Natural killer cell (primary cell): ENCODE data around the gene LYSMD1. TPM values are rescaled to one million over a fixed set of nuclear protein-coding genes. Genes with fewer than 3 reads are reported as not detected.

Experiments used
- ATAC-seq, 3 donors: fragments of 150-1000 bp in 2 of 3; fragments of 200-7000 bp in 1 of 3; cut with Tn5 transposase; 1 replicate in 1 of 3; 2 replicates in 2 of 3; pipeline ENCODE4 v1.10.0; 2021; ENCODE audit warnings: mild to moderate bottlenecking in 2 of 3, moderate library complexity in 2 of 3
- DNase-seq, 2 donors: peaks; one replicate each; pipeline versions ENCODE4 v3.0.0 to v3.0.0-alpha.2; 2013 to 2021; ENCODE audit warnings: mixed read lengths in 1 of 2
- H3K27ac ChIP-seq: one replicate; pipeline ENCODE4 v1.5.1; 2013; ENCODE audit warnings: mild to moderate bottlenecking, low read length
- H3K27me3 ChIP-seq: one replicate; pipeline ENCODE4 v1.6.1; 2013; ENCODE audit warnings: low read length; ENCODE audit not compliant: control insufficient read depth, insufficient read depth
- H3K36me3 ChIP-seq: one replicate; pipeline ENCODE4 v1.6.1; 2013; ENCODE audit warnings: low read length; ENCODE audit not compliant: control insufficient read depth, insufficient read depth
- H3K4me1 ChIP-seq: one replicate; pipeline ENCODE4 v1.6.1; 2013; ENCODE audit warnings: low read length; ENCODE audit not compliant: control insufficient read depth, insufficient read depth
- H3K4me3 ChIP-seq: one replicate; pipeline ENCODE4 v1.5.1; 2013; ENCODE audit warnings: low read length
- H3K9me3 ChIP-seq: one replicate; pipeline ENCODE4 v1.6.1; 2013; ENCODE audit warnings: low read length; ENCODE audit not compliant: control insufficient read depth, insufficient read depth
- H3K27ac Mint-ChIP-seq, 2 donors: one replicate each; pipeline ENCODE4 v1.8.0; 2022; ENCODE audit warnings: mild to moderate bottlenecking in 2 of 2, mixed read lengths in 2 of 2, moderate library complexity in 1 of 2
- H3K27me3 Mint-ChIP-seq, 2 donors: one replicate each; pipeline ENCODE4 v1.8.0; 2022; ENCODE audit warnings: low read depth in 2 of 2, mixed read lengths in 2 of 2
- H3K36me3 Mint-ChIP-seq: one replicate; pipeline ENCODE4 v1.8.0; 2022; ENCODE audit warnings: mixed read lengths
- H3K4me1 Mint-ChIP-seq, 2 donors: one replicate each; pipeline ENCODE4 v1.8.0; 2022; ENCODE audit warnings: mixed read lengths in 2 of 2
- H3K4me3 Mint-ChIP-seq: one replicate; pipeline ENCODE4 v1.8.0; 2022; ENCODE audit warnings: mild to moderate bottlenecking, moderate library complexity, mixed read lengths
- H3K9me3 Mint-ChIP-seq, 2 donors: one replicate each; pipeline ENCODE4 v1.8.0; 2022; ENCODE audit warnings: mixed read lengths in 2 of 2
- CTCF ChIP-seq: fragments of 200-600 bp; IDR thresholded peaks from one replicate; pipeline ENCODE4 v1.8.0; 2022; ENCODE audit warnings: antibody characterized with exemption
- WGBS: methylation state at CpG from one replicate; pipeline ENCODE4 v1.1.7; 2013; ENCODE audit warnings: missing lambda C conversion rate; ENCODE audit not compliant: insufficient coverage; 5-methylcytosine and 5-hydroxymethylcytosine counted together
- intact Hi-C: fragments of 100-400 bp; cut with micrococcal nuclease; formaldehyde crosslinking; loops from one replicate; pipeline ENCODE4 v1.14.2; 2022
- total RNA-seq, 4 donors: library from RNA; stranded (reverse); fragments of 120-200 nt in 1 of 4; gene quantifications; one replicate each; pipeline versions ENCODE4 v1.2.3 to v1.2.4, GENCODE V29; 2013 to 2022

LYSMD1 gene
- total RNA-seq, 3 donors from 2014 or later (not counting 1 experiment from before 2014, with no cell fraction given): 1.0 to 1.7 (median 1.2) TPM

GRCh38 chr1:151193856-151194255, 28.2 kb upstream of the LYSMD1 start:
- ATAC-seq: no peak
- peaks cover 22% of the 10 kb centered on the region for H3K4me1 ChIP-seq
- Mint-ChIP-seq H3K27ac (no peak overlapping the region), H3K4me3 (no peak overlapping the region), H3K36me3 (no peaks in the 10 kb centered on the region), H3K9me3 (no peaks in the 10 kb centered on the region), H3K4me1 (peaks cover 32 to 33% of the 10 kb centered on the region in 2 donors), H3K27me3 (peaks cover 7 to 10% of the 10 kb centered on the region in 2 donors)
- intact Hi-C loops: no loop called here
- H3K36me3 ChIP-seq: no peaks in the 10 kb centered on the region
- no peak for DNase-seq
- no peak overlapping the region for H3K27ac ChIP-seq
- WGBS: 83% methylated on average over 1 of the region's 1 CpG
- no peaks in the 10 kb centered on the region for H3K27me3 ChIP-seq
- no peak overlapping the region for H3K4me3 ChIP-seq
- no peaks in the 10 kb centered on the region for H3K9me3 ChIP-seq
- no peak for TF ChIP-seq CTCF

- Mint-ChIP-seq H3K9me3 (no peaks in the 10 kb centered on the region), H3K27ac (no peak overlapping the region), H3K4me3 (no peak overlapping the region), H3K4me1 (peaks cover 32 to 33% of the 10 kb centered on the region in 2 donors), H3K36me3 (no peaks in the 10 kb centered on the region), H3K27me3 (peaks cover 7 to 10% of the 10 kb centered on the region in 2 donors)
- WGBS: 75% methylated on average over 6 of the region's 6 CpGs
- no peak for TF ChIP-seq CTCF
- Histone ChIP-seq H3K36me3 (no peaks in the 10 kb centered on the region), H3K4me3 (no peak overlapping the region), H3K9me3 (no peaks in the 10 kb centered on the region), H3K27ac (no peak overlapping the region), H3K4me1 (peaks cover 28% of the 10 kb centered on the region), H3K27me3 (no peaks in the 10 kb centered on the region)
- intact Hi-C loops: no loop called here
- no peak for ATAC-seq
- DNase-seq: no peak
Measured at GRCh38 chr1:151193304-151193703, 27.6 kb upstream of the LYSMD1 start.

- Histone ChIP-seq H3K27me3 (no peaks in the 10 kb centered on the region), H3K27ac (no peak overlapping the region), H3K4me3 (no peak overlapping the region), H3K9me3 (no peaks in the 10 kb centered on the region), H3K36me3 (no peaks in the 10 kb centered on the region), H3K4me1 (peaks cover 21% of the 10 kb centered on the region)
- ATAC-seq (no peak), DNase-seq (no peak)
- Mint-ChIP-seq H3K27me3 (peaks cover 7 to 10% of the 10 kb centered on the region in 2 donors), H3K36me3 (no peaks in the 10 kb centered on the region), H3K9me3 (no peaks in the 10 kb centered on the region), H3K27ac (no peak overlapping the region), H3K4me1 (peaks cover 28 to 38% of the 10 kb centered on the region in 2 donors), H3K4me3 (no peak overlapping the region)
- 71% methylated on average over 7 of the region's 7 CpGs for WGBS
- intact Hi-C loops: no loop called here
- TF ChIP-seq CTCF: no peak
Measured at GRCh38 chr1:151192047-151192446, 26.3 kb upstream of the LYSMD1 start.
